ENCODE measurements around the gene IMPDH2. TPM values are rescaled to one million over a fixed set of nuclear protein-coding genes. Genes with fewer than 3 reads are reported as not detected.

Gene IMPDH2
- total RNA-seq, 2 experiments from 2014 or later: 186 to 229 TPM

- CTCF ChIA-PET: interaction anchor here (0.7 to 1.8 kb wide), 2 partner anchors 9 to 90 kb away, joined by 3 to 4 read pairs; partner anchors contain the start of gene P4HTM
- no peaks in the 10 kb centered on the region for H3K4me1 Mint-ChIP-seq
Measured at GRCh38 chr3:48980295-48980694, 48.9 kb downstream of the IMPDH2 start.

GRCh38 chr3:48979451-48979850, 49.7 kb downstream of the IMPDH2 start:
- Mint-ChIP-seq H3K4me1 (no peaks in the 10 kb centered on the region), H3K4me3 (no peak overlapping the region), H3K27me3 (no peaks in the 10 kb centered on the region), H3K36me3 (peaks cover 52% of the 10 kb centered on the region), H3K9me3 (ENCODE audit: low read depth) (no peaks in the 10 kb centered on the region), H3K27ac (no peak overlapping the region)
- no peak for DNase-seq
- no peak for ATAC-seq
- CTCF ChIA-PET: interaction anchor here (1.8 kb wide), 1 partner anchor 10 kb away, joined by 4 read pairs; the partner anchor contains the start of gene P4HTM

More at GRCh38 chr3:48980295-48980694, 48.9 kb downstream of the IMPDH2 start:
- ATAC-seq (no peak), DNase-seq (no peak)
- Mint-ChIP-seq H3K27me3 (no peaks in the 10 kb centered on the region), H3K36me3 (peaks cover 46% of the 10 kb centered on the region), H3K4me3 (no peak overlapping the region), H3K27ac (no peak overlapping the region), H3K9me3 (ENCODE audit: low read depth) (no peaks in the 10 kb centered on the region)

Small RNAs within 50 kb of the gene (microRNA-seq; reads per million reads assigned to microRNA genes)
- gene MIR191 (23,538 reads per million, percentile 98 among the genes with 10 or more reads in this experiment), gene MIR425 (9,021 reads per million, percentile 94 among the genes with 10 or more reads in this experiment)

Other genes with a start within 250 kb of the IMPDH2 start
- 10 to 100 TPM; 27.9 to 33.0 TPM for gene PRKAR2A, start 181.5 kb downstream of the IMPDH2 start, total RNA-seq
- gene SLC25A20, start 130.5 kb downstream of the IMPDH2 start, total RNA-seq: 10 to 100 TPM; 26.7 to 35.6 TPM
- 100 to 1,000 TPM; 118 to 156 TPM for gene ARIH2, start 110.6 kb downstream of the IMPDH2 start, total RNA-seq
- 10 to 100 TPM; 44.5 to 50.6 TPM for gene P4HTM, start 39.2 kb downstream of the IMPDH2 start, total RNA-seq
- gene WDR6, start 22.0 kb downstream of the IMPDH2 start, total RNA-seq: 100 to 1,000 TPM; 130 to 154 TPM
- gene DALRD3, start 10.8 kb downstream of the IMPDH2 start, total RNA-seq: 10 to 100 TPM; 25.8 to 29.9 TPM
- 100 to 1,000 TPM in 1 of 2 experiments, 10 to 100 TPM in 1; 94.3 to 101 TPM for gene NDUFAF3, start 7.3 kb downstream of the IMPDH2 start, total RNA-seq
- 100 to 1,000 TPM; 142 to 149 TPM for gene QRICH1, start 64.7 kb upstream of the IMPDH2 start, total RNA-seq
- 100 to 1,000 TPM; 234 to 245 TPM for gene QARS1, start 75.4 kb upstream of the IMPDH2 start, total RNA-seq
- gene USP19, start 91.4 kb upstream of the IMPDH2 start, total RNA-seq: 10 to 100 TPM; 58.3 to 68.6 TPM
- not detected for gene LAMB2, start 103.7 kb upstream of the IMPDH2 start, total RNA-seq
- gene CCDC71, start 136.9 kb upstream of the IMPDH2 start, total RNA-seq: 10 to 100 TPM; 23.5 to 23.7 TPM
- 1 to 10 TPM in 1 of 2 experiments, under 1 TPM in 1; 0.80 to 1.3 TPM for gene KLHDC8B, start 142.2 kb upstream of the IMPDH2 start, total RNA-seq
- gene C3orf62, start 247.8 kb upstream of the IMPDH2 start, total RNA-seq: 1 to 10 TPM; 7.0 to 7.1 TPM